ENCODE results near the gene CYP2W1. TPM values are rescaled to one million over a fixed set of nuclear protein-coding genes. Genes with fewer than 3 reads are reported as not detected.

Gene CYP2W1
- total RNA-seq, 1 experiment from 2014 or later: not detected

DNA sequence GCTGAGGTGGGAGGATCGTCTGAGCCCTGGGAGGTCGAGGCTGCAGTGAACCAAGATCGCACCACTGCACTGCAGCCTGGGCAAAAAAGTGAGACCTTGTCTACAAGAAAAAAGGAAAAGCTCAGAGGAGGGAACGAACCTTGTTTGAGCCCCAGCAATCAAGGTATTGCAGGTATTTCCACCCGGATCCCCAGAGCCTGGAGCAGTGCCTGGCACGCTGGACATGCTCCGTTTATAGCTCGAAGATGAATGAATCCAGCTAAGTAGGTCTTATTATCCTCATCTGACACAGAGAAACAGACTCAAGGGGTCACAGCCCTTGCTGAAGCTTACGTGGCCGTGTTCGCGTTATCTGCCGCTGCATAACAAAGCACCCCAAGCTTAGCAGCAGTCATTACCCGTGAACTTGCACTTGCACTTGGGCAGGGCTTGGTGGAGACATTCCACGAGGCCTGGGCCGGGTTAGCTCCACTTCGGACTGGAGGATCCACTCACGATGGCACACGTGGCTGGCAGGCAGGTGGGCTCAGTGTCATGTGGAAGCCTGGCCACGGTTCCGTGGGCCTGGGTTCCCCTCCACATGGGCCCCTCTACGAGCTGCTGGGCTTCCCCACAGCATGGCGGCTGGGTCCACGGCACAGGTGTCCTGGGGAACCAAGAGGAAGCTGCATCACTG is 4.4 kb upstream of the CYP2W1 start:
- H3K27ac ChIP-seq: no peak overlapping the region
- peaks cover 10% of the 10 kb centered on the region for H3K4me1 ChIP-seq (replicated peaks)
- no peaks in the 10 kb centered on the region for H3K9me3 ChIP-seq (replicated peaks)
- no peak for DNase-seq (ENCODE audit: low read depth in 1 of 2, low spot score in 2 of 2)
- H3K4me3 ChIP-seq: no peak overlapping the region
- peaks cover 6% of the 10 kb centered on the region for H3K36me3 ChIP-seq
- H3K27me3 ChIP-seq (replicated peaks): no peaks in the 10 kb centered on the region

GRCh38 chr7:979151-979550 is 3.8 kb upstream of the CYP2W1 start:
- Histone ChIP-seq H3K4me3 (no peak overlapping the region), H3K9me3 (replicated peaks) (no peaks in the 10 kb centered on the region), H3K36me3 (peaks cover 4% of the 10 kb centered on the region), H3K4me1 (replicated peaks) (peaks cover 10% of the 10 kb centered on the region), H3K27me3 (replicated peaks) (no peaks in the 10 kb centered on the region), H3K27ac (no peak overlapping the region)
- no peak for DNase-seq (ENCODE audit: low read depth in 1 of 2, low spot score in 2 of 2)

DNA sequence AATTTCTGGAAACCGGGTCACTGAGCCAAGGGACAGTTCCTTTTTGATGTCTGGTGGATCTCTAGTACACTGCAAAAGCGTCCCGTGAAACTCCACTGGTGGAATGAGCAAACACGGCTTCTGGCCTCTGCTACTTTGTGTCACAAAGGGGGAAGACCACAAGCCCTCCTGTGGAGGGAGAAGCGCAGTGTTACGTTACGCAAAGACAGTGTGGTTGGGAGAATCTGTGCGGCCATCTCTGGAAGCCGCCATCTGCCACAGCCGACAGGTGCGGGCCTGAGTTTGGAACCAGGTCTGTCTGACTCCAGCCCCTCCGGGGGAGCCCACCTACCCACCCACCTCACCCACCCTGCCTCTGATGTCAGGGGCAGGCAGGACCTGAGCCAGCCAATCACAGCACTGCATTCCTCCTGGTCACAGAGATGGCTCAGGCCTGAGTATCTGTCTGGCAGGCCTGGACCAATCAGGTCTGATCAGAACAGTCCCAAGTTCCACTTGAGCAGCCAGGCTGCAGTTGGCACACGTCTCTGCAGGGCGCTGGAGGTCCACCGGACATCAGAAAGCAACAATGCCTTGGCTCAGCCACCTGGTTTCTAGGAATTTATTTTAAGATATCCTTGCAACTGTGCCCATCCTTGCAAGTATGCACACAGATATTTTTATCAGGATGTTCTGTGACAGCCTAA is 3.0 kb upstream of the CYP2W1 start:
- H3K36me3 ChIP-seq: peaks cover 3% of the 10 kb centered on the region
- no peaks in the 10 kb centered on the region for H3K27me3 ChIP-seq (replicated peaks)
- H3K27ac ChIP-seq: no peak overlapping the region
- H3K4me1 ChIP-seq (replicated peaks): peaks cover 10% of the 10 kb centered on the region
- H3K4me3 ChIP-seq: no peak overlapping the region
- H3K9me3 ChIP-seq (replicated peaks): no peaks in the 10 kb centered on the region
- DNase-seq (ENCODE audit: low read depth in 1 of 2, low spot score in 2 of 2): no peak

DNA sequence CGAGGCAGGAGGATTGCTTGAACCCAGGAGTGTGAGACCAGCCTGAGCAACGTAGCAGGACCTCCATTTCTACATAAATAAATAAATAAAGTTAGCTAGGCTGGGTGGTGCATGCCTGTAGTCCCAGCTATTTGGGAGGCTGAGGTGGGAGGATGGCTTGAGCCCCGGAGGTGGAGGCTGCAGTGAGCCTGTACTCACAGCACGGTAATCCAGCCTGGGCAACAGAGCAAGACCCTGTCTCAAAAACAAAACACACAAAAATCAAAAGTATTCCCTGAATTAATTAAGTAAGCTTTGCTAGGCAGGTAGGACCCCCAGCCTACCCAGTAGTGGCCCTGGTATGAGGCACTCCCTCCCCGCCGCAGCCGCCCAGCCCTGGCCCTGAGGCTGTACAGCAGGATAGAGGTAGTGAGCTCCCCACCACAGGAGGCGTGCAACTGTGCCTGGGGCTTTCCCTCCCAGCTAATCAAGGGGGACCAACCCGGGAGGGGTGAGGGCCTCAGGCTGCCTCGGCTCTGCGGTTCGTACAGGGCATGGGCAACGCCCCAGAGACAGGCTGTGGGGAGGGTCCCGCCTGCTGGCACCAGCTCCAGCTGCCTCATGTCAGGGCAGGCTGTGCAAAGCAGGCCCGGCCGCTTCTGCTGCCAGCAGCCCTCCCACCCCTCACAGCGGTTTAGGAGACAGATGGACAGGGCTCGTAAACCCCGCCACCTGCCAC is 1.0 kb upstream of the CYP2W1 start:
- H3K27me3 ChIP-seq (replicated peaks): no peaks in the 10 kb centered on the region
- H3K27ac ChIP-seq: no peak overlapping the region
- DNase-seq (ENCODE audit: low read depth in 1 of 2, low spot score in 2 of 2): no peak
- H3K36me3 ChIP-seq: no peaks in the 10 kb centered on the region
- H3K4me1 ChIP-seq (replicated peaks): peaks cover 7% of the 10 kb centered on the region
- H3K4me3 ChIP-seq: no peak overlapping the region
- H3K9me3 ChIP-seq (replicated peaks): no peaks in the 10 kb centered on the region

GRCh38 chr7:982511-983003 is 424 bp upstream of the CYP2W1 start:
- H3K36me3 ChIP-seq: no peaks in the 10 kb centered on the region
- DNase-seq (ENCODE audit: low read depth in 1 of 2, low spot score in 2 of 2): no peak
- H3K27ac ChIP-seq: no peak overlapping the region
- no peak overlapping the region for H3K4me3 ChIP-seq
- H3K9me3 ChIP-seq (replicated peaks): no peaks in the 10 kb centered on the region
- peaks cover 3% of the 10 kb centered on the region for H3K4me1 ChIP-seq (replicated peaks)
- H3K27me3 ChIP-seq (replicated peaks): no peaks in the 10 kb centered on the region

- Histone ChIP-seq H3K4me3 (no peak overlapping the region), H3K27ac (no peak overlapping the region), H3K4me1 (replicated peaks) (no peaks in the 10 kb centered on the region), H3K9me3 (replicated peaks) (no peaks in the 10 kb centered on the region), H3K27me3 (replicated peaks) (no peaks in the 10 kb centered on the region), H3K36me3 (no peaks in the 10 kb centered on the region)
- no peak for DNase-seq (ENCODE audit: low read depth in 1 of 2, low spot score in 2 of 2)
Observed at GRCh38 chr7:983616-984071, 663 bp downstream of the CYP2W1 start.

DNA sequence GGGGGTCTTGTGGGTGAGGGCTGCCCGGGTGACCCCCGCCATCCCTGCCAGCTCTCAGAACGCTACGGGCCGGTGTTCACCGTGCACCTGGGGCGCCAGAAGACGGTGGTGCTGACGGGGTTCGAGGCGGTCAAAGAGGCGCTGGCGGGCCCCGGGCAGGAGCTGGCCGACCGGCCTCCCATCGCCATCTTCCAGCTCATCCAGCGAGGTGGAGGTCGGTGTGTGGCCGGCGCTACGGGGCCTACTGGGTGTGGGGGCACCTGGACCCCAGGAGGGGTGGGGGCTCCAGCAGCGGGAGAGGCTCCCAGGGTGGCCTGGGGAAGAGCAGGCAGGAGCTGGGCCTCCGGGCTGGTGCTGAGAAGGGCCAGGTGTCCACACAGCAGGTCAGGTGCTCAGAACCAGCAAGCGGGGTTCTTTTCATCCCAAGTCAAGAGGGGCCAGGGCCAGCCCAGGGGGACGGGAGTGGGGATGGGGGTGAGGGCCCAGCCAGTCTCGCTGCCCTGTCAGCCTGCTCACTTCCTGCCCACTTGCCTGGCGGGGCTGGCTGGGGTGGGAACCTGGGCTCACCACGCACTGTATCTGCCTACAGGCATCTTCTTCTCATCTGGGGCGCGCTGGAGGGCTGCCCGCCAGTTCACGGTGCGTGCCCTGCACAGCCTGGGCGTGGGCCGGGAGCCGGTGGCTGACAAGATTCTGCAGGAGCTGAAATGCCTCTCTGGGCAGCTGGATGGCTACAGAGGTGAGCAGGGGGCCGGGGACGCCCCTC is 1.6 kb downstream of the CYP2W1 start:
- Histone ChIP-seq H3K4me1 (replicated peaks) (no peaks in the 10 kb centered on the region), H3K36me3 (no peaks in the 10 kb centered on the region), H3K9me3 (replicated peaks) (no peaks in the 10 kb centered on the region), H3K27me3 (replicated peaks) (no peaks in the 10 kb centered on the region), H3K4me3 (no peak overlapping the region), H3K27ac (no peak overlapping the region)
- DNase-seq (ENCODE audit: low read depth in 1 of 2, low spot score in 2 of 2): no peak

DNA sequence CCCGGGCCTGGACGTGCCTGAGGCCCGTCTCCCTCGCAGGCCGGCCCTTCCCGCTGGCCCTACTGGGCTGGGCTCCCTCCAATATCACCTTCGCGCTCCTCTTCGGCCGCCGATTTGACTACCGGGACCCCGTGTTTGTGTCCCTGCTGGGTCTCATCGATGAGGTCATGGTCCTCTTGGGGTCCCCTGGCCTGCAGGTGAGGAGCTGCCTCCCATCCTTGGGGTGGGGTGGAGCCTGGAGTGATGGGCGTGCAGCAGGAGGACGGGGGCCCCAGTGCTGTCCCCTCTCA is 2.1 kb downstream of the CYP2W1 start:
- Histone ChIP-seq H3K27ac (no peak overlapping the region), H3K4me1 (replicated peaks) (no peaks in the 10 kb centered on the region), H3K36me3 (no peaks in the 10 kb centered on the region), H3K9me3 (replicated peaks) (no peaks in the 10 kb centered on the region), H3K27me3 (replicated peaks) (no peaks in the 10 kb centered on the region), H3K4me3 (no peak overlapping the region)
- DNase-seq (ENCODE audit: low read depth in 1 of 2, low spot score in 2 of 2): no peak

DNA sequence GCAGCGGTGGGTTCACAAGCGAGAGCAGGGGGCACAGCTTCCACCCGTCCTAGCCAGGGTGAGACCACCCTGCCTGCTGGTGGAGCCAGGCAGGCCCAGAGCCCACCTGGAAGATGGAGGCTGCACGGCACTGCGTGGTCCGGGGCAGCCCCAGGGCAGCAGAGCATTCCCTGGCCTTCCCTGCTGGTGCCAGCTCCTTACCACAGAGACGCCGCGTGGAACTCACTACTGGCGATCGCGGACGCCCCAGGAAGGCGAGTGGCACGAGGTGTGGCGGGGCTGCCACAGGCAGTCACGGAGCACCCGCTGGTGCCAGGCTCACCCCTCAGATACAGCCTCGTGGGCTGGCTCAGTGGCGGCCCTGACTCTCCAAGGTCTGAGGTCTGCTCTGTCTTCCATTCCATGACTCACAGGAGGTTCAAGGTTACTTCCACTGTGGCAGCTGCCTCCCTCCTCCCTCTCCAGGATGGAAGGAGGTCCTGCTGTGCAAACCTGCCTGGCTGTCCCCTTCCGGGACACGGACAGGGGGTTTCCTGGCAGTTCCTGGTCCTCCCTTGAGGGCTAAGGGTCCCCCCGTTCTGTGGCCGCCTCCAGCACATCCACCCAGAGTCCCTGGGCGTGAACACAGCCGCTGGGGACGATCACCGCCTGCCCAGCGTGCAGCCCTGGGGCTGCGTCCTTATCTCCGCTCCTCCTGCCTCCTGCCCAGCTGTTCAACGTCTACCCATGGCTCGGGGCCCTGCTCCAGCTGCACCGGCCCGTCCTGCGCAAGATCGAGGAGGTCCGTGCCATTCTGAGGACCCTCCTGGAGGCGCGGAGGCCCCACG is 3.1 kb downstream of the CYP2W1 start:
- Histone ChIP-seq H3K36me3 (no peaks in the 10 kb centered on the region), H3K4me3 (no peak overlapping the region), H3K4me1 (replicated peaks) (no peaks in the 10 kb centered on the region), H3K27me3 (replicated peaks) (no peaks in the 10 kb centered on the region), H3K27ac (no peak overlapping the region), H3K9me3 (replicated peaks) (no peaks in the 10 kb centered on the region)
- no peak for DNase-seq (ENCODE audit: low read depth in 1 of 2, low spot score in 2 of 2)

DNA sequence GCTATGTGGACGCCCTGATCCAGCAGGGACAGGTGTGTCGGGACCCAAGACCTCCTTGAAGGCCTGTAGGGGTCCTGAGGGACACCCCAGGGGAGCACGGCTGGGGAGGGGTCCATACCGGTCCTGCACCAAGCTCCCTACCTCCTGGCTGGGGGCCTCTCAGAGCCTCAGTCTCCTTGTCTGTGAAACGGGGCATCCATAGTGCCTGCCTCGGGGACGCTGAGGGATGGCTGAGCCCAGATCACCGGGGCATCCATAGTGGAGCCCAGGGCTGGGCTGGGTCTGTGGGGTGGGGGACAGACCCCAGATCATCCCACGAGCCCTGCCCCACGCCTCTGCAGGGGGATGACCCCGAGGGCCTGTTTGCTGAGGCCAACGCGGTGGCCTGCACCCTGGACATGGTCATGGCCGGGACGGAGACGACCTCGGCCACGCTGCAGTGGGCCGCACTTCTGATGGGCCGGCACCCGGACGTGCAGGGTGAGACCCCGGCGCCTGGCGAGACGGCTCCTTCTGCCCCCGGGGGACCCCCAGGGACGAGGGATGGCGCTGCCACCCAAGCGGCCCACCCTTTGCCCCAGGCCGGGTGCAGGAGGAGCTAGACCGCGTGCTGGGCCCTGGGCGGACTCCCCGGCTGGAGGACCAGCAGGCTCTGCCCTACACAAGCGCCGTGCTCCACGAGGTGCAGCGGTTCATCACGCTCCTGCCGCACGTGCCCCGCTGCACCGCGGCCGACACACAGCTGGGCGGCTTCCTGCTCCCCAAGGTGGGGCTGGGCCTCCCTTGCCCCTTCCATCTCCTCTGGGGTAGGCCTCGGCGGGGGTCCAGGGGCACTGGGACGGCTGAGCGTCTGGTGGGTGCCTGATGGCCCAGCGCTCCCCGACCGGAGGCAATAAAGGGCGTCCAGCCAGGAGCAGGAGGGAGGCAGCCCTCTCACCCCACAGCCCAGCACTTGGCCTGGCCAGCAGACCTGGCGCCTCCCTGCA is 4.1 kb downstream of the CYP2W1 start:
- H3K36me3 ChIP-seq: no peaks in the 10 kb centered on the region
- no peak overlapping the region for H3K27ac ChIP-seq
- no peaks in the 10 kb centered on the region for H3K27me3 ChIP-seq (replicated peaks)
- DNase-seq (ENCODE audit: low read depth in 1 of 2, low spot score in 2 of 2): no peak
- no peaks in the 10 kb centered on the region for H3K9me3 ChIP-seq (replicated peaks)
- no peaks in the 10 kb centered on the region for H3K4me1 ChIP-seq (replicated peaks)
- no peak overlapping the region for H3K4me3 ChIP-seq

DNA sequence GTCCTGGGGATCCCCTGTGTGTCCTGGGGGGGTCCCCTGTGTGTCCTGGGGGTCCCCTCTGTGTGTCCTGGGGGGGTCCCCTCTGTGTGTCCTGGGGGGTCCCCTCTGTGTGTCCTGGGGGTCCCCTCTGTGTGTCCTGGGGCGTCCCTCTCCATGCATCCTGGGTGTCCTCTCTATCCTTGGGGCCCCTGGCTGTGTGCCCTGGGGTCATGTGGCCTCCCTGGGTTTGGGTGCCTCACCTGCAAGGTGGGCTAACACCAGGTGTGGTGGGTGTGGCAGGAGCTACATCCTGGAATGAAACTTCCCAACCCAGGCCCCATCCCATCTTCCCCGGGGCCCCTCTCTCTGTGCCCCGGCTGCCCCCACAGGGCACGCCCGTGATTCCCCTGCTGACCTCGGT is 4.9 kb downstream of the CYP2W1 start:
- H3K36me3 ChIP-seq: no peaks in the 10 kb centered on the region
- no peaks in the 10 kb centered on the region for H3K27me3 ChIP-seq (replicated peaks)
- H3K4me1 ChIP-seq (replicated peaks): no peaks in the 10 kb centered on the region
- DNase-seq (ENCODE audit: low read depth in 1 of 2, low spot score in 2 of 2): no peak
- no peak overlapping the region for H3K4me3 ChIP-seq
- H3K9me3 ChIP-seq (replicated peaks): no peaks in the 10 kb centered on the region
- H3K27ac ChIP-seq: no peak overlapping the region

- Histone ChIP-seq H3K27me3 (replicated peaks) (no peaks in the 10 kb centered on the region), H3K27ac (no peak overlapping the region), H3K4me3 (no peak overlapping the region), H3K9me3 (replicated peaks) (no peaks in the 10 kb centered on the region), H3K36me3 (no peaks in the 10 kb centered on the region), H3K4me1 (replicated peaks) (no peaks in the 10 kb centered on the region)
- DNase-seq (ENCODE audit: low read depth in 1 of 2, low spot score in 2 of 2): no peak
Observed at GRCh38 chr7:988426-988911, 5.5 kb downstream of the CYP2W1 start.
